HG03095 (cell line): ENCODE measurements around the gene TIGD1.
"Not testable (repeated sequence)": the region's sequence is repeated elsewhere in the genome, so short reads cannot be mapped to it uniquely, and the experiment has no call there.

Experiments
- ATAC-seq: cut with Tn5 transposase; IDR thresholded peaks from one replicate; pipeline ENCODE4 v1.9.1; 2021; ENCODE audit warnings: moderate library complexity; ENCODE audit not compliant: unreplicated experiment

The TIGD1 gene

GRCh38 chr2:232540441-232541041 is 9.8 kb downstream of the TIGD1 start:
- no peak for ATAC-seq

- ATAC-seq: no peak
Observed at GRCh38 chr2:232539298-232540231, 10.8 kb downstream of the TIGD1 start, which contains the start of gene CHRNG. CHRNG (plus strand) TSS chr2:232539692; CDS start chr2:232539748, 56 bp downstream.

- no peak for ATAC-seq
Observed at GRCh38 chr2:232538671-232539070, 11.7 kb downstream of the TIGD1 start.

GRCh38 chr2:232537499-232537898 is 12.9 kb downstream of the TIGD1 start:
- no peak for ATAC-seq

GRCh38 chr2:232537079-232537478 is 13.3 kb downstream of the TIGD1 start:
- ATAC-seq: no peak

GRCh38 chr2:232535761-232536530 is 14.4 kb downstream of the TIGD1 start:
- no peak for ATAC-seq

GRCh38 chr2:232534940-232535651 is 15.3 kb downstream of the TIGD1 start:
- no peak for ATAC-seq

GRCh38 chr2:232533944-232534710 is 16.2 kb downstream of the TIGD1 start:
- ATAC-seq: no peak

- not testable (repeated sequence) for ATAC-seq
Observed at GRCh38 chr2:232532821-232533220, 17.5 kb downstream of the TIGD1 start.

- no peak for ATAC-seq
Observed at GRCh38 chr2:232532419-232532818, 17.9 kb downstream of the TIGD1 start.

GRCh38 chr2:232530626-232531260 is 19.6 kb downstream of the TIGD1 start:
- ATAC-seq: no peak

- ATAC-seq: no peak
Observed at GRCh38 chr2:232529806-232530547, 20.4 kb downstream of the TIGD1 start.

GRCh38 chr2:232528746-232529460 is 21.5 kb downstream of the TIGD1 start:
- no peak for ATAC-seq

GRCh38 chr2:232527905-232528470 is 22.4 kb downstream of the TIGD1 start:
- ATAC-seq: no peak

- no peak for ATAC-seq
Observed at GRCh38 chr2:232526372-232526941, 23.9 kb downstream of the TIGD1 start.

- no peak for ATAC-seq
Observed at GRCh38 chr2:232525791-232526371, 24.5 kb downstream of the TIGD1 start, which contains the start of gene CHRND. CHRND (plus strand) TSS chr2:232526160; CDS start chr2:232526216, 56 bp downstream.

- ATAC-seq: no peak
Observed at GRCh38 chr2:232525199-232525598, 25.2 kb downstream of the TIGD1 start.
